ENCODE measurements around the gene MPL. TPM values are rescaled to one million over a fixed set of nuclear protein-coding genes. Genes with fewer than 3 reads are reported as not detected.

MPL gene
- total and polyA plus RNA-seq, 2 of the 13 experiments (the other 11 are each of a cell fraction or from before 2014, with no cell fraction given) = not detected

DNA sequence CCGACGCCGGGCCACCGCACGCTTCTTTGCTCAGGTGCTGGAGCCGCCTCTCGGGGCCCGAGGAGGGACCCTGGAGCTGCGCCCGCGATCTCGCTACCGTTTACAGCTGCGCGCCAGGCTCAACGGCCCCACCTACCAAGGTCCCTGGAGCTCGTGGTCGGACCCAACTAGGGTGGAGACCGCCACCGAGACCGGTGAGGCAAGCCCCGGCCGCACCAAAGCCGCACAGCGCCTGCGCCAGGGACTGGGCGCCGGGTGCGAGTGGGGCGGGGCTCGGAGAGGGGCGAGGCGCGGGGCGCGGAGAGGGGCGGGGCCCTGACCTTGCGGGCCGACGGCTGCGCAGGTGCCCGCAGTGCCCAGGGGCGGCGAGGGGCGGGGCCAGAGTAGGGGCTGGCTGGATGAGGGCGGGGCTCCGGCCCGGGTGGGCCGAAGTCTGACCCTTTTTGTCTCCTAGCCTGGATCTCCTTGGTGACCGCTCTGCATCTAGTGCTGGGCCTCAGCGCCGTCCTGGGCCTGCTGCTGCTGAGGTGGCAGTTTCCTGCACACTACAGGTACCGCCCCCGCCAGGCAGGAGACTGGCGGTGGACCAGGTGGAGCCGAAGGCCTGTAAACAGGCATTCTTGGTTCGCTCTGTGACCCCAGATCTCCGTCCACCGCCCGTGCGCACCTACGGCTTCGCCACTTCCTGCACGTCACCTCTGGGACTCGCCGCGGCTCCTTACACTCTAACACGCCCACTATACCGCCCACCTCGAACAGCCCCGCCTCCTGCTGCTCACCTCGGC is 11.4 kb downstream of the MPL start (continued):
- TF ChIP-seq RARA (CRISPR knock-in tag; IDR thresholded peaks at IDR 0.05) (peak; percentile 48; the same call in 1 of the 2 replicates), ZNF33B (CRISPR knock-in tag; IDR thresholded peaks at IDR 0.05) (no peak; the same call in 1 of the 2 replicates), ZNF546 (CRISPR knock-in tag; conservative IDR thresholded peaks at IDR 0.05) (peak; percentile 60; the same call in 1 of the 2 replicates), TSC22D2 (CRISPR knock-in tag; IDR thresholded peaks at IDR 0.05; ENCODE audit: borderline replicate concordance) (no peak), ZNF577 (CRISPR knock-in tag; IDR thresholded peaks at IDR 0.05; ENCODE audit: borderline replicate concordance, low read depth) (no peak), TBX3 (IDR thresholded peaks at IDR 0.05; ENCODE audit: borderline replicate concordance) (peak; percentile 57; the same call in 1 of the 2 replicates), ZSCAN31 (CRISPR knock-in tag; IDR thresholded peaks at IDR 0.05; ENCODE audit: low read depth) (no peak), PITX1 (CRISPR knock-in tag; IDR thresholded peaks at IDR 0.05) (no peak), FIP1L1 (IDR thresholded peaks at IDR 0.05; ENCODE audit: borderline replicate concordance, insufficient read depth, low read depth, low read length) (no peak), ARHGAP35 (CRISPR knock-in tag; IDR thresholded peaks at IDR 0.05; ENCODE audit: borderline replicate concordance) (no peak), NAIF1 (CRISPR knock-in tag; IDR thresholded peaks at IDR 0.05; ENCODE audit: borderline replicate concordance) (0 out of 2 replicates have a peak, but pooled peaks have one; percentile 74)
- TF ChIP-seq, protein P1, sequence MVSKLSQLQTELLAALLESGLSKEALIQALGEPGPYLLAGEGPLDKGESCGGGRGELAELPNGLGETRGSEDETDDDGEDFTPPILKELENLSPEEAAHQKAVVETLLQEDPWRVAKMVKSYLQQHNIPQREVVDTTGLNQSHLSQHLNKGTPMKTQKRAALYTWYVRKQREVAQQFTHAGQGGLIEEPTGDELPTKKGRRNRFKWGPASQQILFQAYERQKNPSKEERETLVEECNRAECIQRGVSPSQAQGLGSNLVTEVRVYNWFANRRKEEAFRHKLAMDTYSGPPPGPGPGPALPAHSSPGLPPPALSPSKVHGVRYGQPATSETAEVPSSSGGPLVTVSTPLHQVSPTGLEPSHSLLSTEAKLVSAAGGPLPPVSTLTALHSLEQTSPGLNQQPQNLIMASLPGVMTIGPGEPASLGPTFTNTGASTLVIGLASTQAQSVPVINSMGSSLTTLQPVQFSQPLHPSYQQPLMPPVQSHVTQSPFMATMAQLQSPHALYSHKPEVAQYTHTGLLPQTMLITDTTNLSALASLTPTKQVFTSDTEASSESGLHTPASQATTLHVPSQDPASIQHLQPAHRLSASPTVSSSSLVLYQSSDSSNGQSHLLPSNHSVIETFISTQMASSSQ (IDR thresholded peaks at IDR 0.05; ENCODE audit: low read depth) = no peak
- TF ChIP-seq, protein P1 (CRISPR knock-in tag; IDR thresholded peaks at IDR 0.05; ENCODE audit: borderline replicate concordance) = 0 out of 2 replicates have a peak, but pooled peaks have one; percentile 15
- TF ChIP-seq, protein P2, sequence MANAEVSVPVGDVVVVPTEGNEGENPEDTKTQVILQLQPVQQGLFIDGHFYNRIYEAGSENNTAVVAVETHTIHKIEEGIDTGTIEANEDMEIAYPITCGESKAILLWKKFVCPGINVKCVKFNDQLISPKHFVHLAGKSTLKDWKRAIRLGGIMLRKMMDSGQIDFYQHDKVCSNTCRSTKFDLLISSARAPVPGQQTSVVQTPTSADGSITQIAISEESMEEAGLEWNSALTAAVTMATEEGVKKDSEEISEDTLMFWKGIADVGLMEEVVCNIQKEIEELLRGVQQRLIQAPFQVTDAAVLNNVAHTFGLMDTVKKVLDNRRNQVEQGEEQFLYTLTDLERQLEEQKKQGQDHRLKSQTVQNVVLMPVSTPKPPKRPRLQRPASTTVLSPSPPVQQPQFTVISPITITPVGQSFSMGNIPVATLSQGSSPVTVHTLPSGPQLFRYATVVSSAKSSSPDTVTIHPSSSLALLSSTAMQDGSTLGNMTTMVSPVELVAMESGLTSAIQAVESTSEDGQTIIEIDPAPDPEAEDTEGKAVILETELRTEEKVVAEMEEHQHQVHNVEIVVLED (CRISPR knock-in tag; IDR thresholded peaks at IDR 0.05; ENCODE audit: borderline replicate concordance) = peak; percentile 61; the same call in 1 of the 2 replicates
- TF ChIP-seq, protein P3, sequence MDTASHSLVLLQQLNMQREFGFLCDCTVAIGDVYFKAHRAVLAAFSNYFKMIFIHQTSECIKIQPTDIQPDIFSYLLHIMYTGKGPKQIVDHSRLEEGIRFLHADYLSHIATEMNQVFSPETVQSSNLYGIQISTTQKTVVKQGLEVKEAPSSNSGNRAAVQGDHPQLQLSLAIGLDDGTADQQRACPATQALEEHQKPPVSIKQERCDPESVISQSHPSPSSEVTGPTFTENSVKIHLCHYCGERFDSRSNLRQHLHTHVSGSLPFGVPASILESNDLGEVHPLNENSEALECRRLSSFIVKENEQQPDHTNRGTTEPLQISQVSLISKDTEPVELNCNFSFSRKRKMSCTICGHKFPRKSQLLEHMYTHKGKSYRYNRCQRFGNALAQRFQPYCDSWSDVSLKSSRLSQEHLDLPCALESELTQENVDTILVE (CRISPR knock-in tag; IDR thresholded peaks at IDR 0.05) = no peak
- TF ChIP-seq, protein P4, sequence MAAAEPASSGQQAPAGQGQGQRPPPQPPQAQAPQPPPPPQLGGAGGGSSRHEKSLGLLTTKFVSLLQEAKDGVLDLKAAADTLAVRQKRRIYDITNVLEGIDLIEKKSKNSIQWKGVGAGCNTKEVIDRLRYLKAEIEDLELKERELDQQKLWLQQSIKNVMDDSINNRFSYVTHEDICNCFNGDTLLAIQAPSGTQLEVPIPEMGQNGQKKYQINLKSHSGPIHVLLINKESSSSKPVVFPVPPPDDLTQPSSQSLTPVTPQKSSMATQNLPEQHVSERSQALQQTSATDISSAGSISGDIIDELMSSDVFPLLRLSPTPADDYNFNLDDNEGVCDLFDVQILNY (CRISPR knock-in tag; conservative IDR thresholded peaks at IDR 0.05) = peak; percentile 11; the same call in 1 of the 2 replicates
- TF ChIP-seq, protein P5, sequence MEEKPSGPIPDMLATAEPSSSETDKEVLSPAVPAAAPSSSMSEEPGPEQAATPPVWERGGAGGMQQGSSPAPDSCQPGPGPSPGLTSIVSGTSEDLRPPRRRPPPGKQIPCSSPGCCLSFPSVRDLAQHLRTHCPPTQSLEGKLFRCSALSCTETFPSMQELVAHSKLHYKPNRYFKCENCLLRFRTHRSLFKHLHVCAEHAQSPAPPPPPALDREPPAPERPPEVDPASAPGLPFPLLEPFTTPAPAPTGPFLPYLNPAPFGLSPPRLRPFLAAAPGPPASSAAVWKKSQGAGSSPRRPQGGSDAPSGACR (CRISPR knock-in tag; IDR thresholded peaks at IDR 0.05) = no peak
- TF ChIP-seq, protein P6, sequence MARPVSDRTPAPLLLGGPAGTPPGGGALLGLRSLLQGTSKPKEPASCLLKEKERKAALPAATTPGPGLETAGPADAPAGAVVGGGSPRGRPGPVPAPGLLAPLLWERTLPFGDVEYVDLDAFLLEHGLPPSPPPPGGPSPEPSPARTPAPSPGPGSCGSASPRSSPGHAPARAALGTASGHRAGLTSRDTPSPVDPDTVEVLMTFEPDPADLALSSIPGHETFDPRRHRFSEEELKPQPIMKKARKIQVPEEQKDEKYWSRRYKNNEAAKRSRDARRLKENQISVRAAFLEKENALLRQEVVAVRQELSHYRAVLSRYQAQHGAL (CRISPR knock-in tag; IDR thresholded peaks at IDR 0.05; ENCODE audit: not compliant biosample characterization) = peak; percentile 34

Data from HepG2 (cell line).